K562 (cell line): ENCODE measurements around the gene POU2AF1. TPM values are rescaled to one million over a fixed set of nuclear protein-coding genes. Genes with fewer than 3 reads are reported as not detected.

Experiments
- ATAC-seq: fragments of 200-7000 bp; cut with Tn5 transposase; 3 replicates; pipeline ENCODE4 v1.9.1; 2020; ENCODE audit warnings: moderate library complexity
- BruUV-seq: library from RNA; stranded (reverse); fragments of 400-500 nt; replicated peaks from 2 replicates; lab custom pipeline; 2021; lab: Mats Ljungman, UMichigan
- CTCF ChIA-PET: fragments of 300-600 bp; formaldehyde crosslinking; extraction: SDS; loops from one replicate; lab custom pipeline; 2021; ENCODE audit warnings: low intra/inter-chr PET ratio; lab: Yijun Ruan, JAX
- POLR2A ChIA-PET: fragments of 300-600, 350-650 bp; sonication (Branson Sonifier 250); formaldehyde crosslinking; extraction: SDS; loops from one replicate; lab custom pipeline; 2021; ENCODE audit warnings: antibody characterized with exemption, inconsistent platforms; lab: Yijun Ruan, JAX
- DNase-seq, 4 experiments: peaks; one replicate each; pipeline versions ENCODE4 v3.0.0 to v3.0.0-alpha.2; 2011 to 2018; ENCODE audit warnings: low spot score in 3 of 4, mixed read lengths in 3 of 4; ENCODE audit errors: extremely low read depth in 1 of 4
- FAIRE-seq: peaks from 2 replicates; lab custom pipeline; 2011; peaks lifted over from hg19 to GRCh38; lab: Jason Lieb, UNC
- H2AFZ ChIP-seq: 2 replicates; pipeline ENCODE4 v1.6.0; 2011; ENCODE audit warnings: low read depth, low read length, control low read depth, inconsistent platforms
- H3K27ac ChIP-seq: fragments of 200-600 bp; 3 replicates; pipeline ENCODE4 v1.8.0; 2011; ENCODE audit warnings: low read depth, mild to moderate bottlenecking, control low read depth, inconsistent platforms, low read length, moderate library complexity, mixed read lengths; ENCODE audit errors: extremely low read depth
- H3K27me3 ChIP-seq, 2 experiments: fragments of 300-600 bp in 1 of 2; 2 replicates in 1 of 2; 3 replicates in 1 of 2; pipeline versions ENCODE4 v1.6.0 to v1.8.0; 2011; ENCODE audit warnings: inconsistent platforms in 2 of 2, low read length in 2 of 2, mild to moderate bottlenecking in 1 of 2, mixed read lengths in 1 of 2, moderate library complexity in 1 of 2; ENCODE audit not compliant: control insufficient read depth in 2 of 2, insufficient read depth in 2 of 2
- H3K36me3 ChIP-seq: fragments of 300-600 bp; 3 replicates; pipeline ENCODE4 v1.8.0; 2011; ENCODE audit warnings: mild to moderate bottlenecking, low read length, inconsistent platforms; ENCODE audit not compliant: control insufficient read depth, insufficient read depth
- H3K4me1 ChIP-seq, 2 experiments: fragments of 200-600 bp in 1 of 2; replicated peaks in 1 of 2; 2 replicates in 1 of 2; 3 replicates in 1 of 2; pipeline versions ENCODE4 v1.5.1 to v1.8.0; 2011; ENCODE audit warnings: inconsistent platforms in 2 of 2, low read length in 2 of 2, mild to moderate bottlenecking in 1 of 2, mixed read lengths in 1 of 2, moderate library complexity in 1 of 2; ENCODE audit not compliant: control insufficient read depth in 2 of 2, insufficient read depth in 2 of 2
- H3K4me2 ChIP-seq: 2 replicates; pipeline ENCODE4 v1.6.1; 2011; ENCODE audit warnings: low read length, control low read depth, inconsistent platforms, mixed read lengths; ENCODE audit not compliant: insufficient read depth
- H3K4me3 ChIP-seq: fragments of 200-600 bp; sonication (generic), shearing (Covaris generic); 2 replicates; pipeline ENCODE4 v1.5.1; 2016; ENCODE audit warnings: control low read depth, inconsistent platforms
- H3K79me2 ChIP-seq: fragments of 200-600 bp; 3 replicates; pipeline ENCODE4 v1.8.0; 2011; ENCODE audit warnings: low read length, inconsistent platforms; ENCODE audit not compliant: control insufficient read depth, insufficient read depth
- H3K9ac ChIP-seq, 2 experiments: 2 replicates each; pipeline versions ENCODE4 v1.6.0 to v1.6.1; 2011; ENCODE audit warnings: low read depth in 2 of 2, low read length in 2 of 2, control low read depth in 1 of 2, inconsistent platforms in 1 of 2, mild to moderate bottlenecking in 1 of 2, mixed read lengths in 1 of 2; ENCODE audit not compliant: insufficient read depth in 1 of 2
- H3K9me1 ChIP-seq: one replicate; pipeline ENCODE4 v1.6.0; 2011; ENCODE audit warnings: inconsistent platforms, mild to moderate bottlenecking, low read length, moderate library complexity; ENCODE audit not compliant: control insufficient read depth, insufficient read depth
- H3K9me3 ChIP-seq: replicated peaks from 2 replicates; pipeline ENCODE4 v1.5.1; 2011; ENCODE audit warnings: low read depth, low read length, inconsistent platforms; ENCODE audit not compliant: control insufficient read depth, insufficient read depth
- H4K20me1 ChIP-seq: replicated peaks from 2 replicates; pipeline ENCODE4 v1.6.1; 2011; ENCODE audit warnings: low read length, inconsistent platforms, mixed read lengths; ENCODE audit not compliant: control insufficient read depth, insufficient read depth
- ASH1L ChIP-seq: fragments of 450-650 bp; IDR thresholded peaks from 2 replicates; pipeline ENCODE4 v1.6.1; 2018; ENCODE audit warnings: borderline replicate concordance, mild to moderate bottlenecking, low read depth; ENCODE audit not compliant: partially characterized antibody
- CEBPB ChIP-seq: fragments of 450-650 bp; IDR thresholded peaks from 2 replicates; pipeline ENCODE4 v1.6.1; 2016; ENCODE audit warnings: missing genetic modification characterization, missing compliant biosample characterization
- CHCHD3 ChIP-seq: fragments of 250-450 bp; sonication (Bioruptor Pico); IDR thresholded peaks from 2 replicates; pipeline ENCODE4 v2.1.2; 2022; ENCODE audit warnings: mild to moderate bottlenecking
- ELK1 ChIP-seq: sonication (generic); formaldehyde crosslinking; IDR thresholded peaks from 2 replicates; pipeline ENCODE4 v1.8.1; 2022; ENCODE audit warnings: missing genetic modification reagents
- HDGF ChIP-seq: fragments of 450-650 bp; IDR thresholded peaks from 2 replicates; pipeline ENCODE4 v1.6.1; 2016
- IRF1 ChIP-seq: sonication (generic); formaldehyde crosslinking; IDR thresholded peaks from 2 replicates; pipeline ENCODE4 v1.8.0; 2022; ENCODE audit warnings: missing genetic modification reagents, mild to moderate bottlenecking, borderline replicate concordance
- LARP7 ChIP-seq: fragments of 450-650 bp; IDR thresholded peaks from 2 replicates; pipeline ENCODE4 v1.6.1; 2016
- PYGO2 ChIP-seq: fragments of 450-650 bp; IDR thresholded peaks from 2 replicates; pipeline ENCODE4 v1.6.1; 2016; ENCODE audit warnings: mild to moderate bottlenecking, missing genetic modification characterization, moderate library complexity, missing compliant biosample characterization
- RAD21 ChIP-seq, 2 experiments: fragments of 250-450 bp in 1 of 2; fragments of 450-650 bp in 1 of 2; sonication (Bioruptor Pico) in 1 of 2; formaldehyde crosslinking in 1 of 2; IDR thresholded peaks in 1 of 2; conservative IDR thresholded peaks in 1 of 2; 2 replicates each; pipeline versions ENCODE4 v1.4.0 to v1.8.0; 2020 to 2022; ENCODE audit warnings: mild to moderate bottlenecking in 2 of 2, moderate library complexity in 1 of 2
- RCOR1 ChIP-seq, 2 experiments: IDR thresholded peaks; 2 replicates each; pipeline ENCODE4 v1.6.1; 2012; ENCODE audit warnings: low read depth in 2 of 2, low read length in 2 of 2, borderline replicate concordance in 1 of 2, improper control_type of control experiment in 1 of 2
- SIN3A ChIP-seq, 2 experiments: fragments of 150-350 bp in 1 of 2; IDR thresholded peaks; 2 replicates each; pipeline ENCODE4 v1.6.1; 2011 to 2016; ENCODE audit warnings: borderline replicate concordance in 2 of 2, low read depth in 2 of 2, low read length in 2 of 2, mild to moderate bottlenecking in 2 of 2, moderate library complexity in 2 of 2; ENCODE audit not compliant: control insufficient read depth in 1 of 2
- TAF7 ChIP-seq: fragments of 450-650 bp; IDR thresholded peaks from 2 replicates; pipeline ENCODE4 v1.6.1; 2016; ENCODE audit warnings: missing genetic modification characterization, missing compliant biosample characterization
- USF2 ChIP-seq: sonication (generic); formaldehyde crosslinking; IDR thresholded peaks from 2 replicates; pipeline ENCODE4 v1.5.0; 2020; ENCODE audit warnings: missing genetic modification reagents
- ZNF143 ChIP-seq: sonication (generic); formaldehyde crosslinking; IDR thresholded peaks from 2 replicates; pipeline ENCODE4 v1.9.0; 2022; ENCODE audit warnings: mild to moderate bottlenecking, missing genetic modification reagents
- WGBS: fragments of 100-300 bp; shearing (Covaris generic); methylation state at CpG from one replicate; pipeline ENCODE4 v1.1.6; 2016; ENCODE audit warnings: low coverage, mixed read lengths; ENCODE audit not compliant: insufficient coverage; ENCODE audit errors: missing lambda C conversion rate; 5-methylcytosine and 5-hydroxymethylcytosine counted together
- in situ Hi-C: fragments of 300-500 bp; cut with MboI; formaldehyde crosslinking; loops from 4 replicates; pipeline ENCODE4 v1.15.0; 2018; ENCODE audit warnings: inconsistent platforms, mixed read lengths
- intact Hi-C: fragments of 100-400 bp; cut with micrococcal nuclease; formaldehyde crosslinking; loops from 2 replicates; pipeline ENCODE4 v1.14.2; 2022
- polyA plus RNA-seq, 8 experiments: library from polyadenylated mRNA; depleted of rRNA in 4 of 8; stranded (reverse) in 5 of 8; unstranded in 3 of 8; fragments of >200 nt; fragmentation: Nextera tagmentation in 2 of 8; fragmentation: Illumina TruSeq in 1 of 8; extraction: Ambion mirVana in 2 of 8; extraction: Trizol in 1 of 8; gene quantifications; 2 replicates each; pipeline versions ENCODE4 v1.2.1 to v1.2.3, GENCODE V29; 2011 to 2014; ENCODE audit warnings: inconsistent platforms in 1 of 8, missing spikeins in 1 of 8
- total RNA-seq, 7 experiments: library from RNA; depleted of rRNA in 6 of 7; stranded (reverse); fragments of >200 nt in 6 of 7; fragmentation: Illumina TruSeq in 2 of 7; extraction: Trizol in 2 of 7; gene quantifications; 2 replicates each; pipeline versions ENCODE4 v1.2.1 to v1.2.3, GENCODE V29; 2011 to 2021; ENCODE audit warnings: low replicate concordance in 1 of 7

The POU2AF1 gene
- total and polyA plus RNA-seq, 9 of the 15 experiments (the other 6 are each of a cell fraction or from before 2014, with no cell fraction given): 0.09 TPM; not detected in 8

GRCh38 chr11:111400595-111400994, 21.5 kb upstream of the POU2AF1 start (continued):
- TF ChIP-seq ELK1 (CRISPR knock-in tag): no peak
- no peak for TF ChIP-seq RAD21 (CRISPR knock-in tag; conservative IDR thresholded peaks at IDR 0.05 in 1 of 2, IDR thresholded peaks at IDR 0.05 in 1 of 2)
- no peak for TF ChIP-seq TAF7 (tag)

GRCh38 chr11:111399187-111400031, 20.3 kb upstream of the POU2AF1 start:
- H3K36me3 ChIP-seq: no peaks in the 10 kb centered on the region
- no peak for DNase-seq
- no peaks in the 10 kb centered on the region for H3K4me1 ChIP-seq
- ATAC-seq: no peak
- CTCF ChIA-PET: no interaction called here
- intact Hi-C loops: no loop called here
- FAIRE-seq: no peak
- BruUV-seq: no TSS peak
- H4K20me1 ChIP-seq: no peaks in the 10 kb centered on the region
- H3K79me2 ChIP-seq: no peaks in the 10 kb centered on the region
- no peak overlapping the region for H2AFZ ChIP-seq
- H3K9me3 ChIP-seq: no peaks in the 10 kb centered on the region
- H3K9ac ChIP-seq: no peak overlapping the region
- no peaks in the 10 kb centered on the region for H3K27me3 ChIP-seq
- 1% methylated on average over 7 of the region's 7 CpGs for WGBS
- H3K4me2 ChIP-seq: no peak overlapping the region
- in situ Hi-C loops: no loop called here
- no peak overlapping the region for H3K27ac ChIP-seq
- H3K4me3 ChIP-seq: no peak overlapping the region
- H3K9me1 ChIP-seq: no peaks in the 10 kb centered on the region
- TF ChIP-seq USF2 (CRISPR knock-in tag) (no peak), ASH1L (no peak), CHCHD3 (CRISPR knock-in tag) (no peak), ZNF143 (no peak), SIN3A (IDR thresholded peaks at IDR 0.05; ENCODE audit: borderline replicate concordance in 2 of 2, control insufficient read depth in 1 of 2, low read depth in 2 of 2, low read length in 2 of 2) (no peak), IRF1 (CRISPR knock-in tag) (no peak), PYGO2 (tag) (no peak), RCOR1 (IDR thresholded peaks at IDR 0.05; ENCODE audit: borderline replicate concordance in 1 of 2, low read depth in 2 of 2, low read length in 2 of 2) (no peak), CEBPB (tag) (no peak), HDGF (no peak), LARP7 (no peak)
- TF ChIP-seq, all 486 proteins: peak for 0
- POLR2A ChIA-PET: no interaction called here
